Amygdala (tissue), 56 donors: ENCODE measurements around the gene NEK5.

Source experiments
- DNase-seq, 56 donors: peaks; one replicate each; lab custom pipeline; 2025; lab: John Stamatoyannopoulos, UW

The NEK5 gene

GRCh38 chr13:51995677-51996551 lies 133.0 kb downstream of the NEK5 start:
- DNase-seq, result peak in 19 of 56 donors; percentile 8 to 49 (median 25)

GRCh38 chr13:51993713-51994112 lies 135.2 kb downstream of the NEK5 start:
- no peak for DNase-seq

GRCh38 chr13:51988988-51989618 lies 139.8 kb downstream of the NEK5 start:
- no peak for DNase-seq
